ENCODE measurements around the gene DHX30. TPM values are rescaled to one million over a fixed set of nuclear protein-coding genes. Genes with fewer than 3 reads are reported as not detected.

Gene DHX30
- total and polyA plus RNA-seq, 9 of the 15 experiments (the other 6 are each of a cell fraction or from before 2014, with no cell fraction given): 12.3 to 158 (median 79.0) TPM

GRCh38 chr3:47781685-47782445 is 21.1 kb upstream of the DHX30 start, which contains the start of gene SMARCC1 (continued):
- TF ChIP-seq SRSF7 (optimal IDR thresholded peaks at IDR 0.05; ENCODE audit: low read depth, low read length) (no peak), ZNF511 (CRISPR knock-in tag; IDR thresholded peaks at IDR 0.05) (peak; percentile 77), PHF21A (IDR thresholded peaks at IDR 0.05; ENCODE audit: borderline replicate concordance, low read depth) (no peak), DIDO1 (tag; IDR thresholded peaks at IDR 0.05; ENCODE audit: low read depth) (peak; percentile 57; the same call in 1 of the 2 replicates), RAD51 (IDR thresholded peaks at IDR 0.05; ENCODE audit: borderline replicate concordance, low read depth) (no peak), ZKSCAN1 (IDR thresholded peaks at IDR 0.05; ENCODE audit: low read depth, low read length) (0 out of 2 replicates have a peak, but pooled peaks have one; percentile 22), IRF9 (tag; IDR thresholded peaks at IDR 0.05) (no peak), NR1H2 (CRISPR knock-in tag; IDR thresholded peaks at IDR 0.05) (0 out of 2 replicates have a peak, but pooled peaks have one; percentile 60), FOXP4 (CRISPR knock-in tag; IDR thresholded peaks at IDR 0.05; ENCODE audit: borderline replicate concordance) (no peak), KLF13 (tag; IDR thresholded peaks at IDR 0.05; ENCODE audit: borderline replicate concordance, low read depth) (no peak), TEAD4 (IDR thresholded peaks at IDR 0.05; ENCODE audit: low read length) (peak; percentile 10; the same call in 1 of the 2 replicates), TEAD4 (CRISPR knock-in tag; IDR thresholded peaks at IDR 0.05; ENCODE audit: borderline replicate concordance) (no peak), ZNF586 (CRISPR knock-in tag; conservative IDR thresholded peaks at IDR 0.05) (no peak), ZBTB1 (CRISPR knock-in tag; IDR thresholded peaks at IDR 0.05; ENCODE audit: borderline replicate concordance, low read depth) (peak; percentile 69; the same call in 1 of the 2 replicates), ARHGAP35 (IDR thresholded peaks at IDR 0.05; ENCODE audit: partially characterized antibody) (no peak), BRF2 (IDR thresholded peaks at IDR 0.05; ENCODE audit: borderline replicate concordance, insufficient read depth, insufficient read length) (no peak), ZFP36 (IDR thresholded peaks at IDR 0.05; ENCODE audit: low read depth, low read length, partially characterized antibody) (peak; percentile 21), PCBP2 (IDR thresholded peaks at IDR 0.05; ENCODE audit: low read depth, low read length, poor library complexity, severe bottlenecking) (no peak), CCAR2 (IDR thresholded peaks at IDR 0.05; ENCODE audit: low read depth, low read length) (no peak), BDP1 (IDR thresholded peaks at IDR 0.05; ENCODE audit: insufficient read depth, insufficient read length) (no peak), ZNF224 (CRISPR knock-in tag; IDR thresholded peaks at IDR 0.05) (no peak), TEAD2 (tag; IDR thresholded peaks at IDR 0.05) (no peak), ETS2 (tag; IDR thresholded peaks at IDR 0.05; ENCODE audit: borderline replicate concordance, poor library complexity, severe bottlenecking) (peak; percentile 71)
